Transverse colon (tissue), 3 donors: ENCODE measurements around the gene GLRX.
"Not testable (repeated sequence)": the region's sequence is repeated elsewhere in the genome, so short reads cannot be mapped to it uniquely, and the experiment has no call there.

Experiments used
- EP300 ChIP-seq: sonication (generic); formaldehyde crosslinking; IDR thresholded peaks from one replicate; pipeline ENCODE4 v1.6.1; 2017; ENCODE audit warnings: antibody characterized with exemption, low read depth
- POLR2A ChIP-seq: fragments of 450-650 bp; IDR thresholded peaks from one replicate; pipeline ENCODE4 v1.6.1; 2016; ENCODE audit warnings: antibody characterized with exemption, mild to moderate bottlenecking, moderate library complexity
- TF ChIP-seq, protein P1 (sequence below), 5 experiments: fragments of 200-600 bp in 3 of 5; fragments of 450-650 bp in 2 of 5; sonication (generic) in 3 of 5; IDR thresholded peaks; 1 replicate in 2 of 5; 2 replicates in 3 of 5; pipeline ENCODE4 v1.5.1; 2016 to 2017; ENCODE audit warnings: antibody characterized with exemption in 5 of 5, inconsistent platforms in 3 of 5, mild to moderate bottlenecking in 2 of 5, moderate library complexity in 1 of 5

DNA sequence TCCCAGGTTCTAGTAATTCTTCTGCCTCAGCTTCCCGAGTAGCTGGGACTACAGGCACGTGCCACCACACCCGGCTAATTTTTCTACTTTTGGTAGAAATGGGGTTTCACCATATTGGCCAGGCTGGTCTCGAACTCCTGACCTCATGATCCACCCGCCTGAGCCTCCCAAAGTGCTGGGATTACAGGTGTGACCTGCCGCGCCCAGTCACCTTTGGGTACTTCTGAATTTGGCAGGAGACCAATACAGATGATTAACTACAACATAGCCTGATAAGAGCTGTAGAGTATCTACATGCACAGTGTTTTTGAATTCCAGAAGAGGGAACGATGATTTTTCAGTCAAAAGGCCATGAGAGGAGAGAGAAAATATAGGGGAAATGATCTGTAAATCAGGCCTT is 9.5 kb downstream of the GLRX start:
- TF ChIP-seq, protein P1, sequence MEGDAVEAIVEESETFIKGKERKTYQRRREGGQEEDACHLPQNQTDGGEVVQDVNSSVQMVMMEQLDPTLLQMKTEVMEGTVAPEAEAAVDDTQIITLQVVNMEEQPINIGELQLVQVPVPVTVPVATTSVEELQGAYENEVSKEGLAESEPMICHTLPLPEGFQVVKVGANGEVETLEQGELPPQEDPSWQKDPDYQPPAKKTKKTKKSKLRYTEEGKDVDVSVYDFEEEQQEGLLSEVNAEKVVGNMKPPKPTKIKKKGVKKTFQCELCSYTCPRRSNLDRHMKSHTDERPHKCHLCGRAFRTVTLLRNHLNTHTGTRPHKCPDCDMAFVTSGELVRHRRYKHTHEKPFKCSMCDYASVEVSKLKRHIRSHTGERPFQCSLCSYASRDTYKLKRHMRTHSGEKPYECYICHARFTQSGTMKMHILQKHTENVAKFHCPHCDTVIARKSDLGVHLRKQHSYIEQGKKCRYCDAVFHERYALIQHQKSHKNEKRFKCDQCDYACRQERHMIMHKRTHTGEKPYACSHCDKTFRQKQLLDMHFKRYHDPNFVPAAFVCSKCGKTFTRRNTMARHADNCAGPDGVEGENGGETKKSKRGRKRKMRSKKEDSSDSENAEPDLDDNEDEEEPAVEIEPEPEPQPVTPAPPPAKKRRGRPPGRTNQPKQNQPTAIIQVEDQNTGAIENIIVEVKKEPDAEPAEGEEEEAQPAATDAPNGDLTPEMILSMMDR (IDR thresholded peaks at IDR 0.05), result not testable (repeated sequence)
- TF ChIP-seq POLR2A, EP300: not testable (repeated sequence)
